ENCODE results near the gene RAB18.
"Not testable (repeated sequence)": the region's sequence is repeated elsewhere in the genome, so short reads cannot be mapped to it uniquely, and the experiment has no call there.

Gene RAB18

GRCh38 chr10:27547047-27547446 is 42.9 kb downstream of the RAB18 start:
- DNase-seq (ENCODE audit: low spot score), result no peak

- no peak for DNase-seq (ENCODE audit: low spot score)
Observed at GRCh38 chr10:27547482-27547881, 43.4 kb downstream of the RAB18 start.

- DNase-seq (ENCODE audit: low spot score), result no peak
Observed at GRCh38 chr10:27550823-27551222, 46.7 kb downstream of the RAB18 start.

GRCh38 chr10:27558612-27559020 is 54.5 kb downstream of the RAB18 start:
- DNase-seq (ENCODE audit: low spot score), result peak; percentile 54

- DNase-seq (ENCODE audit: low spot score), result no peak
Observed at GRCh38 chr10:27561334-27561733, 57.2 kb downstream of the RAB18 start.

GRCh38 chr10:27564398-27564797 is 60.3 kb downstream of the RAB18 start:
- no peak for DNase-seq (ENCODE audit: low spot score)

GRCh38 chr10:27564880-27565279 is 60.8 kb downstream of the RAB18 start:
- no peak for DNase-seq (ENCODE audit: low spot score)

GRCh38 chr10:27568196-27569175 is 64.4 kb downstream of the RAB18 start:
- no peak for DNase-seq (ENCODE audit: low spot score)

GRCh38 chr10:27569946-27570345 is 65.8 kb downstream of the RAB18 start:
- DNase-seq (ENCODE audit: low spot score), result no peak

GRCh38 chr10:27577038-27577437 is 72.9 kb downstream of the RAB18 start:
- DNase-seq (ENCODE audit: low spot score), result not testable (repeated sequence)

GRCh38 chr10:27578316-27578715 is 74.2 kb downstream of the RAB18 start:
- DNase-seq (ENCODE audit: low spot score), result no peak

GRCh38 chr10:27581225-27581624 is 77.1 kb downstream of the RAB18 start:
- no peak for DNase-seq (ENCODE audit: low spot score)

- no peak for DNase-seq (ENCODE audit: low spot score)
Observed at GRCh38 chr10:27584302-27584701, 80.2 kb downstream of the RAB18 start.
